Measurements from ENCODE around the gene IER3. TPM values are rescaled to one million over a fixed set of nuclear protein-coding genes. Genes with fewer than 3 reads are reported as not detected.

IER3 gene
- total and polyA plus RNA-seq, 2 of the 8 experiments (the other 6 are each of a cell fraction or from before 2014, with no cell fraction given), result 11.9 to 26.5 TPM

GRCh38 chr6:30742316-30743098 is 1.8 kb downstream of the IER3 start, which contains the start of gene FLOT1 (continued):
- peak; percentile 55; the same call in 1 of the 2 replicates for TF ChIP-seq RBBP5 (IDR thresholded peaks at IDR 0.05; ENCODE audit: borderline replicate concordance, low read depth, low read length)
- TF ChIP-seq ATF2 (IDR thresholded peaks at IDR 0.05; ENCODE audit: low read length), result no peak
- TF ChIP-seq RNF2 (IDR thresholded peaks at IDR 0.05; ENCODE audit: borderline replicate concordance, low read depth, low read length, missing control alignments, poor library complexity, severe bottlenecking), result no peak
- TF ChIP-seq PHF8 (conservative IDR thresholded peaks at IDR 0.05; ENCODE audit: low read depth, low read length), result peak; percentile 51
- no peak for TF ChIP-seq CHD7 (IDR thresholded peaks at IDR 0.05; ENCODE audit: insufficient replicate concordance, low read length)
- TF ChIP-seq KDM1A (IDR thresholded peaks at IDR 0.05; ENCODE audit: borderline replicate concordance, low read length), result no peak
- TF ChIP-seq BCL11A (IDR thresholded peaks at IDR 0.05; ENCODE audit: low read depth in 2 of 2, low read length in 2 of 2), result no peak
